Epithelial cell of proximal tubule (primary cell): ENCODE data around the gene ADAMTSL1. TPM values are rescaled to one million over a fixed set of nuclear protein-coding genes. Genes with fewer than 3 reads are reported as not detected.

ENCODE experiments used
- DNase-seq: peaks from one replicate; pipeline ENCODE4 v3.0.0-alpha.2; 2011; ENCODE audit warnings: low read depth
- H3K4me3 ChIP-seq: 2 replicates; pipeline ENCODE4 v1.5.1; 2011; ENCODE audit warnings: low read depth, mild to moderate bottlenecking, low read length
- CTCF ChIP-seq: conservative IDR thresholded peaks from 2 replicates; pipeline ENCODE4 v1.5.1; 2012; ENCODE audit warnings: low read depth, mild to moderate bottlenecking, low read length
- total RNA-seq: library from RNA; depleted of rRNA; stranded (reverse); fragments of >200 nt; gene quantifications from 2 replicates; pipeline ENCODE4 v1.2.3, GENCODE V29; 2015

Gene ADAMTSL1
- total RNA-seq, 1 donor from 2014 or later, result 2.8 TPM

- peak; percentile 69 for TF ChIP-seq CTCF
- no peak overlapping the region for H3K4me3 ChIP-seq
- DNase-seq, result no peak
Observed at GRCh38 chr9:18791074-18791473, 317.1 kb downstream of the ADAMTSL1 start.

- TF ChIP-seq CTCF, result no peak
- no peak overlapping the region for H3K4me3 ChIP-seq
- no peak for DNase-seq
Observed at GRCh38 chr9:18793122-18793521, 319.2 kb downstream of the ADAMTSL1 start.

- no peak overlapping the region for H3K4me3 ChIP-seq
- DNase-seq, result no peak
- TF ChIP-seq CTCF, result no peak
Observed at GRCh38 chr9:18795947-18796671, 322.2 kb downstream of the ADAMTSL1 start.

- H3K4me3 ChIP-seq, result no peak overlapping the region
- DNase-seq, result no peak
- TF ChIP-seq CTCF, result no peak
Observed at GRCh38 chr9:18796696-18797270, 322.8 kb downstream of the ADAMTSL1 start.

GRCh38 chr9:18798106-18798505, 324.2 kb downstream of the ADAMTSL1 start:
- no peak for DNase-seq
- no peak overlapping the region for H3K4me3 ChIP-seq
- TF ChIP-seq CTCF, result no peak

- TF ChIP-seq CTCF, result no peak
- DNase-seq, result no peak
Observed at GRCh38 chr9:18798508-18799290, 324.7 kb downstream of the ADAMTSL1 start.

More at GRCh38 chr9:18798508-18799290, 324.7 kb downstream of the ADAMTSL1 start:
- no peak overlapping the region for H3K4me3 ChIP-seq
